ENCODE measurements around the gene SLC24A4. TPM values are rescaled to one million over a fixed set of nuclear protein-coding genes. Genes with fewer than 3 reads are reported as not detected.

The SLC24A4 gene
- total RNA-seq, 1 experiment from 2014 or later = not detected

GRCh38 chr14:92288994-92289660 lies 33.8 kb upstream of the SLC24A4 start:
- H3K27ac ChIP-seq (ENCODE audit: low read depth, low read length) = no peak overlapping the region
- CTCF ChIA-PET = no interaction called here
- no peaks in the 10 kb centered on the region for H3K27me3 ChIP-seq (ENCODE audit: insufficient read depth, low read length)
- POLR2A ChIA-PET = no interaction called here
- H3K9ac ChIP-seq (ENCODE audit: low read length) = no peak overlapping the region
- no peaks in the 10 kb centered on the region for H3K36me3 ChIP-seq (ENCODE audit: control insufficient read depth in 1 of 2, insufficient read depth in 2 of 2, low read length in 2 of 2)
- H3K9me3 ChIP-seq (ENCODE audit: control insufficient read depth in 1 of 2, insufficient read depth in 1 of 2, low read depth in 1 of 2, low read length in 2 of 2) = no peaks in the 10 kb centered on the region
- BruUV-seq (replicated peaks) = no TSS peak
- no peak for ATAC-seq
- H4K20me1 ChIP-seq (ENCODE audit: insufficient read depth) = no peaks in the 10 kb centered on the region
- no peak for DNase-seq (ENCODE audit: low read depth, low spot score)
- H3K4me3 ChIP-seq (replicated peaks in 1 of 2; ENCODE audit: low read depth in 1 of 2, low read length in 2 of 2) = no peak overlapping the region
- TF ChIP-seq POLR2A (IDR thresholded peaks at IDR 0.05; ENCODE audit: borderline replicate concordance, extremely low read depth, insufficient read depth, insufficient read length) (no peak), SP1 (IDR thresholded peaks at IDR 0.05; ENCODE audit: low read depth) (no peak), ZFX (IDR thresholded peaks at IDR 0.05) (no peak), CBX3 (IDR thresholded peaks at IDR 0.05; ENCODE audit: low read depth) (no peak), ZNF274 (IDR thresholded peaks at IDR 0.05; ENCODE audit: low read depth, low read length) (no peak), TCF7L2 (IDR thresholded peaks at IDR 0.05; ENCODE audit: borderline replicate concordance, extremely low read depth, insufficient read depth, insufficient read length) (no peak), EGR1 (IDR thresholded peaks at IDR 0.05; ENCODE audit: low read depth) (no peak), EZH2 (IDR thresholded peaks at IDR 0.05) (no peak), JUND (IDR thresholded peaks at IDR 0.05) (no peak), RAD21 (IDR thresholded peaks at IDR 0.05; ENCODE audit: low read depth) (no peak), EZH2phosphoT487 (IDR thresholded peaks at IDR 0.05; ENCODE audit: borderline replicate concordance) (no peak)
- H3K4me2 ChIP-seq (ENCODE audit: low read length) = no peak overlapping the region
- H2AFZ ChIP-seq (ENCODE audit: low read depth, low read length, poor library complexity, severe bottlenecking) = no peak overlapping the region
- intact Hi-C loops (cut with micrococcal nuclease) = no loop called here
- no peaks in the 10 kb centered on the region for H3K79me2 ChIP-seq (ENCODE audit: insufficient read depth, low read length)
- RAD21 ChIA-PET (ENCODE audit: low non-redundant PET in 1 of 2, low total read pairs in 2 of 2, uncharacterized antibody in 2 of 2, unreplicated experiment in 2 of 2) = no interaction called here
- H3K9me2 ChIP-seq (ENCODE audit: insufficient read depth) = no peaks in the 10 kb centered on the region
- peaks cover 0 to 9% of the 10 kb centered on the region in 2 experiments; a peak in 2 of 4 replicates for H3K4me1 ChIP-seq (ENCODE audit: control insufficient read depth in 1 of 2, insufficient read depth in 2 of 2, low read length in 2 of 2)

GRCh38 chr14:92292673-92293072 lies 30.3 kb upstream of the SLC24A4 start:
- no peaks in the 10 kb centered on the region for H4K20me1 ChIP-seq (ENCODE audit: insufficient read depth)
- no peak overlapping the region for H3K4me2 ChIP-seq (ENCODE audit: low read length)
- BruUV-seq (replicated peaks) = no TSS peak
- H3K79me2 ChIP-seq (ENCODE audit: insufficient read depth, low read length) = no peaks in the 10 kb centered on the region
- no peaks in the 10 kb centered on the region for H3K36me3 ChIP-seq (ENCODE audit: control insufficient read depth in 1 of 2, insufficient read depth in 2 of 2, low read length in 2 of 2)
- H3K27ac ChIP-seq (ENCODE audit: low read depth, low read length) = no peak overlapping the region
- H3K27me3 ChIP-seq (ENCODE audit: insufficient read depth, low read length) = 0 out of 2 replicates have a peak, but pooled peaks cover 4% of the 10 kb centered on the region
- ChIA-PET POLR2A (no interaction called here), CTCF (no interaction called here), RAD21 (ENCODE audit: low non-redundant PET in 1 of 2, low total read pairs in 2 of 2, uncharacterized antibody in 2 of 2, unreplicated experiment in 2 of 2) (no interaction called here)
- TF ChIP-seq FOSL1 (IDR thresholded peaks at IDR 0.05; ENCODE audit: low read depth) = no peak
- no peak for DNase-seq (ENCODE audit: low read depth, low spot score)
- H3K9me3 ChIP-seq (ENCODE audit: control insufficient read depth in 1 of 2, insufficient read depth in 1 of 2, low read depth in 1 of 2, low read length in 2 of 2) = no peaks in the 10 kb centered on the region
- H3K9ac ChIP-seq (ENCODE audit: low read length) = no peak overlapping the region
- H3K9me2 ChIP-seq (ENCODE audit: insufficient read depth) = no peaks in the 10 kb centered on the region
- ATAC-seq = no peak
- H2AFZ ChIP-seq (ENCODE audit: low read depth, low read length, poor library complexity, severe bottlenecking) = no peak overlapping the region
- peaks cover 0 to 8% of the 10 kb centered on the region in 2 experiments; a peak in 2 of 4 replicates for H3K4me1 ChIP-seq (ENCODE audit: control insufficient read depth in 1 of 2, insufficient read depth in 2 of 2, low read length in 2 of 2)
- intact Hi-C loops (cut with micrococcal nuclease) = no loop called here
- H3K4me3 ChIP-seq (replicated peaks in 1 of 2; ENCODE audit: low read depth in 1 of 2, low read length in 2 of 2) = no peak overlapping the region
